ENCODE results near the gene DNAAF5.

- TF ChIP-seq POLR2A (IDR thresholded peaks at IDR 0.05; ENCODE audit: low read depth, low read length) (no peak), POLR2AphosphoS5 (IDR thresholded peaks at IDR 0.05; ENCODE audit: low read depth, low read length) (no peak), SPI1 (IDR thresholded peaks at IDR 0.05; ENCODE audit: low read depth, low read length) (0 out of 2 replicates have a peak, but pooled peaks have one; percentile 31), TAF1 (IDR thresholded peaks at IDR 0.05; ENCODE audit: low read depth, low read length) (no peak), POU2F2 (IDR thresholded peaks at IDR 0.05; ENCODE audit: low read depth, low read length) (no peak)
These were observed 60.2 kb downstream of the DNAAF5 start for GRCh38 chr7:786472-787255.
